ENCODE data around the gene STK17B.

Gene STK17B

DNA sequence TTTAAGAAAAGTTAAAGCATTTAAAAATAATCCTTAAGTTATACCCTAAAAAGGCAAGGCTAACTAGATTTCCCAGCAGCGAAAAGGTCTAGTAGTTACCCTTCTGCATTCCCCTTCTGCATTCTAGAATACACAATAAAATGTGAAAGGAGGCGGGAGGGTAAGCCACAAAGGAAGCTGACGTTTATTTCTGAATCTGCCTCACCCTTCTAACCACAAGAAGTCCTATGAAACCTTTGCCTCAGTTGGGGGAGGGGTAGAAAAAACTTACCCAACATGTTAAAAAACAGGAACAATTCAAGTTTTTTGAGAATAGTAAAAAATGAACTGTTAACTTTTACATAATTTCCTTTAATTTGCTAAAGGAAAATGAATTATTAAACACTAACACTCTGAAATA lies 11.3 kb downstream of the STK17B start:
- TF ChIP-seq, protein P1, sequence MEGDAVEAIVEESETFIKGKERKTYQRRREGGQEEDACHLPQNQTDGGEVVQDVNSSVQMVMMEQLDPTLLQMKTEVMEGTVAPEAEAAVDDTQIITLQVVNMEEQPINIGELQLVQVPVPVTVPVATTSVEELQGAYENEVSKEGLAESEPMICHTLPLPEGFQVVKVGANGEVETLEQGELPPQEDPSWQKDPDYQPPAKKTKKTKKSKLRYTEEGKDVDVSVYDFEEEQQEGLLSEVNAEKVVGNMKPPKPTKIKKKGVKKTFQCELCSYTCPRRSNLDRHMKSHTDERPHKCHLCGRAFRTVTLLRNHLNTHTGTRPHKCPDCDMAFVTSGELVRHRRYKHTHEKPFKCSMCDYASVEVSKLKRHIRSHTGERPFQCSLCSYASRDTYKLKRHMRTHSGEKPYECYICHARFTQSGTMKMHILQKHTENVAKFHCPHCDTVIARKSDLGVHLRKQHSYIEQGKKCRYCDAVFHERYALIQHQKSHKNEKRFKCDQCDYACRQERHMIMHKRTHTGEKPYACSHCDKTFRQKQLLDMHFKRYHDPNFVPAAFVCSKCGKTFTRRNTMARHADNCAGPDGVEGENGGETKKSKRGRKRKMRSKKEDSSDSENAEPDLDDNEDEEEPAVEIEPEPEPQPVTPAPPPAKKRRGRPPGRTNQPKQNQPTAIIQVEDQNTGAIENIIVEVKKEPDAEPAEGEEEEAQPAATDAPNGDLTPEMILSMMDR (conservative IDR thresholded peaks at IDR 0.05; ENCODE audit: low read length): no peak
- no peak for TF ChIP-seq EZH2phosphoT487 (IDR thresholded peaks at IDR 0.05; ENCODE audit: borderline replicate concordance)
- peaks cover 74% of the 10 kb centered on the region for H3K4me1 ChIP-seq (ENCODE audit: insufficient read depth, low read length, poor library complexity, severe bottlenecking)
- H2AFZ ChIP-seq (ENCODE audit: low read length): no peak overlapping the region
- H3K9ac ChIP-seq (ENCODE audit: low read depth, low read length, poor library complexity, severe bottlenecking): peak overlapping the region; percentile 43
- no peaks in the 10 kb centered on the region for H3K27me3 ChIP-seq (ENCODE audit: insufficient read depth, low read length, poor library complexity, severe bottlenecking)
- H3K9me2 ChIP-seq (replicated peaks; ENCODE audit: low read depth, low read length): no peaks in the 10 kb centered on the region
- H3K4me3 ChIP-seq (ENCODE audit: low read length, poor library complexity, severe bottlenecking): peak overlapping the region; percentile 66
- H3K4me2 ChIP-seq (ENCODE audit: low read depth, low read length, poor library complexity, severe bottlenecking): peak overlapping the region; percentile 83
- no peaks in the 10 kb centered on the region for H3F3A ChIP-seq (ENCODE audit: low read depth)
- H4K20me1 ChIP-seq (ENCODE audit: insufficient read depth, low read length, poor library complexity, severe bottlenecking): peaks cover 88% of the 10 kb centered on the region
- H3K79me2 ChIP-seq (ENCODE audit: insufficient read depth, low read length): peaks cover 96% of the 10 kb centered on the region
- H3K36me3 ChIP-seq (ENCODE audit: insufficient read depth, low read length): peaks cover 56% of the 10 kb centered on the region
- H3K9me3 ChIP-seq (ENCODE audit: insufficient read depth, low read depth, low read length): no peaks in the 10 kb centered on the region

DNA sequence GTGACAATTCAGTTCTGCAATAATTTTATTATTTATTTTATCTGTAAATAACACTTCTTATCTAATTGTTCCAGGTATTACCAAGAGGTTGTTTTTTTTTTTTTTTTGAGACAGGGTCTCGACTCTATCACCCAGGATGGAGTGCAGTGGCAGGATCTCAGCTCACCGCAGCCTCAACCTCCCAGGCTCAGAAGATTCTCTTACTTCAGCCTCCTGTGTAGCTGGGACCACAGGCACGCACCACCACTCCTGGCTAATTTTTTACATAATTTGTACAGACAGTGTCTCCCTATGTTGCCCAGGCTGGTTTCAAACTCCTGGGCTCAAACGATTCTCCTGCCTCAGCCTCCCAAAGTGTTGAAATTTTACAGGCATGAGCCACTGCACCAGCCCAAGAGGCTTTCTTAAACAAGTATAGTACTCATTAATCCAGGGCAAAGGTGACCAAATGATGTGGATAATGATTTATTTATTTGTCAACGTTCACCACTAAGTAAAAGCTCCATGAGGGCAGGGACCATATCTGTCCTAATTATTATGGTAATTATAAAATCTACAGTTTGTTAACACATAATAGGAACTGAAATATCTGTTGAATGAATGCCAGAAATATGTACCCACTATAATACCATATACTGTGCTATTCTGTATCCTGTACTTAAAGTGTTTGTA lies 12.0 kb downstream of the STK17B start:
- Histone ChIP-seq H4K20me1 (ENCODE audit: insufficient read depth, low read length, poor library complexity, severe bottlenecking) (peaks cover 83% of the 10 kb centered on the region), H3K4me3 (ENCODE audit: low read length, poor library complexity, severe bottlenecking) (peak overlapping the region; percentile 66), H3K36me3 (ENCODE audit: insufficient read depth, low read length) (peaks cover 63% of the 10 kb centered on the region), H2AFZ (ENCODE audit: low read length) (no peak overlapping the region), H3K27me3 (ENCODE audit: insufficient read depth, low read length, poor library complexity, severe bottlenecking) (no peaks in the 10 kb centered on the region), H3K9ac (ENCODE audit: low read depth, low read length, poor library complexity, severe bottlenecking) (peak overlapping the region; percentile 41), H3K4me2 (ENCODE audit: low read depth, low read length, poor library complexity, severe bottlenecking) (peak overlapping the region; percentile 83), H3K9me3 (ENCODE audit: insufficient read depth, low read depth, low read length) (no peaks in the 10 kb centered on the region), H3K9me2 (replicated peaks; ENCODE audit: low read depth, low read length) (no peaks in the 10 kb centered on the region), H3K79me2 (ENCODE audit: insufficient read depth, low read length) (peaks cover 96% of the 10 kb centered on the region), H3K4me1 (ENCODE audit: insufficient read depth, low read length, poor library complexity, severe bottlenecking) (peaks cover 70% of the 10 kb centered on the region), H3F3A (ENCODE audit: low read depth) (no peaks in the 10 kb centered on the region)
- TF ChIP-seq EZH2phosphoT487 (IDR thresholded peaks at IDR 0.05; ENCODE audit: borderline replicate concordance): no peak
- TF ChIP-seq, protein P1 (conservative IDR thresholded peaks at IDR 0.05; ENCODE audit: low read length): no peak

DNA sequence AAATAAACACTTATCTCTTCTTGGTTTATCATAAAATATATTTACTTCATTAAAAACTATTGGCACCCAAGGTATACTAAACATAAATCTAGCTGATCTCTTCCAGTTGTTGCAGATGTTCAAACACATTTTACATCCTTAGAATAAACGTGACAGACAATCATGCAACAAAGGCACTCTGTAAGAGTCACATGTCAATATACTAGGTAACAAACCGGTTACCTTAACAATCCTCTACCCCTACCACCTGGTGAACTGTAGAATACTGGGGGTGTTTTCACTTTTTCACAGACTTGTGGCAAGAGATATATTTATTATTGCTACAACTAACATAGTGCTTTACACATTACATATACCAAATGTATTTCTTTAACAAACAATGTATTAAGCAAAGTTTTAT lies 15.8 kb downstream of the STK17B start:
- Histone ChIP-seq H3K36me3 (ENCODE audit: insufficient read depth, low read length) (peaks cover 73% of the 10 kb centered on the region), H3K9me2 (replicated peaks; ENCODE audit: low read depth, low read length) (no peaks in the 10 kb centered on the region), H2AFZ (ENCODE audit: low read length) (no peak overlapping the region), H3K4me2 (ENCODE audit: low read depth, low read length, poor library complexity, severe bottlenecking) (peak overlapping the region; percentile 4), H3F3A (ENCODE audit: low read depth) (no peaks in the 10 kb centered on the region), H3K27me3 (ENCODE audit: insufficient read depth, low read length, poor library complexity, severe bottlenecking) (no peaks in the 10 kb centered on the region), H3K4me1 (ENCODE audit: insufficient read depth, low read length, poor library complexity, severe bottlenecking) (peaks cover 44% of the 10 kb centered on the region), H3K9me3 (ENCODE audit: insufficient read depth, low read depth, low read length) (no peaks in the 10 kb centered on the region), H3K79me2 (ENCODE audit: insufficient read depth, low read length) (peaks cover 92% of the 10 kb centered on the region), H3K4me3 (ENCODE audit: low read length, poor library complexity, severe bottlenecking) (no peak overlapping the region), H3K9ac (ENCODE audit: low read depth, low read length, poor library complexity, severe bottlenecking) (no peak overlapping the region), H4K20me1 (ENCODE audit: insufficient read depth, low read length, poor library complexity, severe bottlenecking) (peaks cover 58% of the 10 kb centered on the region)
- no peak for TF ChIP-seq EZH2phosphoT487 (IDR thresholded peaks at IDR 0.05; ENCODE audit: borderline replicate concordance)
- TF ChIP-seq, protein P1 (conservative IDR thresholded peaks at IDR 0.05; ENCODE audit: low read length): no peak
